IMR-90 (cell line): Measurements from ENCODE around the gene SCFD2. TPM values are rescaled to one million over a fixed set of nuclear protein-coding genes. Genes with fewer than 3 reads are reported as not detected.

Experiments used
- ATAC-seq: fragments of 200-7000 bp; cut with Tn5 transposase; 2 replicates; pipeline ENCODE4 v1.9.1; 2020; ENCODE audit warnings: low read depth, mild to moderate bottlenecking, moderate library complexity
- BruUV-seq: library from RNA; stranded (reverse); fragments of 400-500 nt; replicated peaks from 2 replicates; lab custom pipeline; 2021; lab: Mats Ljungman, UMichigan
- CTCF ChIA-PET: fragments of 300-600 bp; formaldehyde crosslinking; extraction: SDS; loops from one replicate; lab custom pipeline; 2021; ENCODE audit warnings: antibody characterized with exemption; lab: Yijun Ruan, JAX
- POLR2A ChIA-PET: fragments of 300-600 bp; sonication (Branson Sonifier 250); formaldehyde crosslinking; loops from one replicate; lab custom pipeline; 2022; ENCODE audit warnings: antibody characterized with exemption; ENCODE audit not compliant: unreplicated experiment; lab: Charles Lee
- DNase-seq: peaks from one replicate; pipeline ENCODE4 v3.0.0; 2013
- H2AFZ ChIP-seq: replicated peaks from 2 replicates; pipeline ENCODE3; 2013; ENCODE audit warnings: low read length, mild to moderate bottlenecking; ENCODE audit not compliant: poor library complexity
- H2AK5ac ChIP-seq: 2 replicates; pipeline ENCODE4 v1.6.1; 2013; ENCODE audit warnings: low read depth, low read length, inconsistent platforms
- H2AK9ac ChIP-seq: replicated peaks from 2 replicates; pipeline ENCODE3; 2013; ENCODE audit warnings: mild to moderate bottlenecking, low read depth, low read length, moderate library complexity; ENCODE audit not compliant: poor library complexity
- H2BK120ac ChIP-seq: 2 replicates; pipeline ENCODE4 v1.6.1; 2013; ENCODE audit warnings: low read depth, low read length, inconsistent platforms
- H2BK15ac ChIP-seq: 3 replicates; pipeline ENCODE4 v1.6.1; 2013; ENCODE audit warnings: low read depth, low read length, inconsistent platforms
- H2BK20ac ChIP-seq: 2 replicates; pipeline ENCODE4 v1.6.1; 2013; ENCODE audit warnings: low read depth, mild to moderate bottlenecking, inconsistent platforms, low read length, moderate library complexity
- H2BK5ac ChIP-seq: 2 replicates; pipeline ENCODE4 v1.6.1; 2013; ENCODE audit warnings: mild to moderate bottlenecking, low read depth, low read length, inconsistent platforms; ENCODE audit not compliant: poor library complexity, severe bottlenecking
- H3K14ac ChIP-seq: replicated peaks from 2 replicates; pipeline ENCODE4 v1.6.1; 2013; ENCODE audit warnings: low read depth, low read length, inconsistent platforms
- H3K18ac ChIP-seq: 2 replicates; pipeline ENCODE4 v1.6.1; 2013; ENCODE audit warnings: low read depth, low read length, control low read depth
- H3K23ac ChIP-seq: 2 replicates; pipeline ENCODE4 v1.6.1; 2013; ENCODE audit warnings: low read depth, low read length, inconsistent platforms
- H3K27ac ChIP-seq: 2 replicates; pipeline ENCODE4 v1.5.1; 2013; ENCODE audit warnings: mild to moderate bottlenecking, control low read depth, low read length; ENCODE audit not compliant: insufficient read depth
- H3K27me3 ChIP-seq: 2 replicates; pipeline ENCODE4 v1.6.1; 2013; ENCODE audit warnings: low read length; ENCODE audit not compliant: control insufficient read depth, insufficient read depth
- H3K36me3 ChIP-seq: 2 replicates; pipeline ENCODE4 v1.6.1; 2013; ENCODE audit warnings: low read length, mixed read lengths; ENCODE audit not compliant: control insufficient read depth, insufficient read depth
- H3K4ac ChIP-seq: 2 replicates; pipeline ENCODE4 v1.6.1; 2013; ENCODE audit warnings: low read depth, low read length, inconsistent platforms
- H3K4me1 ChIP-seq: 2 replicates; pipeline ENCODE4 v1.6.1; 2013; ENCODE audit warnings: low read length, mixed read lengths; ENCODE audit not compliant: control insufficient read depth, insufficient read depth
- H3K4me2 ChIP-seq: 2 replicates; pipeline ENCODE4 v1.6.1; 2013; ENCODE audit warnings: low read depth, mild to moderate bottlenecking, control low read depth, low read length, moderate library complexity
- H3K4me3 ChIP-seq: 2 replicates; pipeline ENCODE4 v1.5.1; 2013; ENCODE audit warnings: low read depth, mild to moderate bottlenecking, control low read depth, low read length, moderate library complexity; ENCODE audit not compliant: insufficient read depth
- H3K56ac ChIP-seq: 2 replicates; pipeline ENCODE4 v1.6.1; 2013; ENCODE audit warnings: low read length, inconsistent platforms; ENCODE audit not compliant: insufficient read depth; ENCODE audit errors: extremely low read depth
- H3K79me1 ChIP-seq, 2 experiments: 2 replicates each; pipeline ENCODE4 v1.6.1; 2013; ENCODE audit warnings: low read length in 2 of 2, inconsistent platforms in 1 of 2, low read depth in 1 of 2
- H3K9ac ChIP-seq: 2 replicates; pipeline ENCODE4 v1.6.1; 2013; ENCODE audit warnings: low read depth, low read length, control low read depth
- H3K9me1 ChIP-seq: 2 replicates; pipeline ENCODE4 v1.6.1; 2013; ENCODE audit warnings: low read length, inconsistent platforms; ENCODE audit not compliant: insufficient read depth
- H3K9me3 ChIP-seq: 2 replicates; pipeline ENCODE4 v1.6.1; 2013; ENCODE audit warnings: low read length; ENCODE audit not compliant: control insufficient read depth, insufficient read depth
- H4K20me1 ChIP-seq: 2 replicates; pipeline ENCODE4 v1.6.1; 2013; ENCODE audit warnings: low read length, inconsistent platforms; ENCODE audit not compliant: insufficient read depth
- H4K5ac ChIP-seq: 2 replicates; pipeline ENCODE4 v1.6.1; 2013; ENCODE audit warnings: mild to moderate bottlenecking, low read depth, low read length, control low read depth
- H4K8ac ChIP-seq, 2 experiments: 2 replicates each; pipeline ENCODE4 v1.6.1; 2013; ENCODE audit warnings: low read depth in 2 of 2, low read length in 2 of 2, control low read depth in 1 of 2, inconsistent platforms in 1 of 2
- H4K91ac ChIP-seq: 2 replicates; pipeline ENCODE4 v1.6.1; 2013; ENCODE audit warnings: low read depth, low read length, inconsistent platforms; ENCODE audit not compliant: insufficient read depth
- CEBPB ChIP-seq: IDR thresholded peaks from 2 replicates; pipeline ENCODE4 v1.6.1; 2012; ENCODE audit warnings: low read depth, low read length, improper control_type of control experiment
- CHD1 ChIP-seq: IDR thresholded peaks from 2 replicates; pipeline ENCODE4 v1.6.1; 2012; ENCODE audit warnings: low read depth, low read length, improper control_type of control experiment
- ELK1 ChIP-seq: fragments of 150-350 bp; IDR thresholded peaks from 2 replicates; pipeline ENCODE4 v1.6.1; 2016; ENCODE audit warnings: low read depth, mild to moderate bottlenecking, low read length, moderate library complexity, borderline replicate concordance
- FOS ChIP-seq: fragments of 150-350 bp; IDR thresholded peaks from 2 replicates; pipeline ENCODE4 v1.6.1; 2016; ENCODE audit warnings: low read depth, low read length
- MAFK ChIP-seq: IDR thresholded peaks from 2 replicates; pipeline ENCODE4 v1.6.1; 2012; ENCODE audit warnings: low read depth, low read length, improper control_type of control experiment
- MAZ ChIP-seq: IDR thresholded peaks from 2 replicates; pipeline ENCODE4 v1.6.1; 2012; ENCODE audit warnings: low read depth, mild to moderate bottlenecking, low read length, improper control_type of control experiment, moderate library complexity, borderline replicate concordance
- MXI1 ChIP-seq: IDR thresholded peaks from 2 replicates; pipeline ENCODE4 v1.6.1; 2012; ENCODE audit warnings: low read depth, mild to moderate bottlenecking, low read length, moderate library complexity, borderline replicate concordance
- NFE2L2 ChIP-seq: fragments of 150-350 bp; IDR thresholded peaks from 2 replicates; pipeline ENCODE4 v1.6.1; 2016; ENCODE audit warnings: low read depth, mild to moderate bottlenecking, low read length
- RAD21 ChIP-seq: IDR thresholded peaks from 2 replicates; pipeline ENCODE4 v1.6.1; 2012; ENCODE audit warnings: low read length, improper control_type of control experiment
- RCOR1 ChIP-seq: IDR thresholded peaks from 2 replicates; pipeline ENCODE4 v1.6.1; 2012; ENCODE audit warnings: mild to moderate bottlenecking, low read length, improper control_type of control experiment; ENCODE audit not compliant: insufficient replicate concordance
- SMC3 ChIP-seq: fragments of 150-350 bp; IDR thresholded peaks from 2 replicates; pipeline ENCODE4 v1.6.1; 2016; ENCODE audit warnings: low read depth, mild to moderate bottlenecking, antibody characterized with exemption, low read length, moderate library complexity
- USF2 ChIP-seq: fragments of 150-350 bp; IDR thresholded peaks from 2 replicates; pipeline ENCODE4 v1.6.1; 2017; ENCODE audit warnings: mild to moderate bottlenecking, antibody characterized with exemption, low read length, low read depth
- dilution Hi-C: fragments of 300-500 bp; cut with HindIII; formaldehyde crosslinking; loops from one replicate; pipeline ENCODE4 v1.14.3; 2018; ENCODE audit warnings: low sequenced_read_pairs; ENCODE audit not compliant: unreplicated experiment
- in situ Hi-C: fragments of 300-500 bp; cut with MboI; formaldehyde crosslinking; loops from 3 replicates; pipeline ENCODE4 v1.14.3; 2019; ENCODE audit warnings: low sequenced_read_pairs, inconsistent platforms, mixed read lengths
- intact Hi-C: fragments of 100-400 bp; cut with micrococcal nuclease; formaldehyde crosslinking; loops from 2 replicates; pipeline ENCODE4 v1.10.0; 2022
- polyA plus RNA-seq, 3 experiments: library from polyadenylated mRNA; depleted of rRNA; stranded (reverse); fragments of >200 nt; gene quantifications; 2 replicates each; pipeline ENCODE4 v1.2.3, GENCODE V29; 2012; ENCODE audit warnings: low replicate concordance in 1 of 3
- total RNA-seq: library from RNA; depleted of rRNA; stranded (reverse); fragments of >200 nt; gene quantifications from 2 replicates; pipeline ENCODE4 v1.2.3, GENCODE V29; 2012
- TF ChIP-seq, protein P1 (sequence below): conservative IDR thresholded peaks from 2 replicates; pipeline ENCODE4 v1.5.1; 2012; ENCODE audit warnings: mild to moderate bottlenecking, low read depth, low read length, improper control_type of control experiment

The SCFD2 gene
- total and polyA plus RNA-seq, 2 of the 4 experiments (the other 2 are of a cell fraction), result 18.9 to 62.4 TPM

GRCh38 chr4:53137468-53137867, 228.4 kb downstream of the SCFD2 start:
- Histone ChIP-seq H3K79me1 (0 out of 4 replicates have a peak, but pooled peaks cover 0 to 4% of the 10 kb centered on the region in 2 experiments), H3K14ac (no peak overlapping the region), H3K4me2 (no peak overlapping the region), H3K4me3 (no peak overlapping the region), H2AFZ (no peak overlapping the region), H3K4me1 (no peaks in the 10 kb centered on the region), H3K36me3 (no peaks in the 10 kb centered on the region), H2BK5ac (no peak overlapping the region), H2BK20ac (no peak overlapping the region), H4K5ac (no peak overlapping the region), H4K91ac (no peak overlapping the region), H3K9ac (no peak overlapping the region), H4K8ac (no peak overlapping the region), H3K27me3 (no peaks in the 10 kb centered on the region), H3K56ac (no peak overlapping the region), H4K20me1 (no peaks in the 10 kb centered on the region), H2BK15ac (no peak overlapping the region), H3K23ac (no peak overlapping the region), H2BK120ac (no peak overlapping the region), H3K9me1 (no peaks in the 10 kb centered on the region), H2AK5ac (no peak overlapping the region), H3K9me3 (no peaks in the 10 kb centered on the region), H3K27ac (no peak overlapping the region), H2AK9ac (no peak overlapping the region), H3K4ac (no peak overlapping the region), H3K18ac (no peak overlapping the region)
- TF ChIP-seq MAZ, result no peak
- TF ChIP-seq CHD1, result no peak
- no peak for TF ChIP-seq SMC3
- TF ChIP-seq RAD21, result no peak
- TF ChIP-seq MAFK, result no peak
- no peak for TF ChIP-seq ELK1
- TF ChIP-seq USF2, result no peak
- no peak for TF ChIP-seq NFE2L2
- no peak for TF ChIP-seq FOS
- TF ChIP-seq RCOR1, result no peak
- TF ChIP-seq CEBPB, result no peak
- no peak for TF ChIP-seq MXI1
- TF ChIP-seq, protein P1, sequence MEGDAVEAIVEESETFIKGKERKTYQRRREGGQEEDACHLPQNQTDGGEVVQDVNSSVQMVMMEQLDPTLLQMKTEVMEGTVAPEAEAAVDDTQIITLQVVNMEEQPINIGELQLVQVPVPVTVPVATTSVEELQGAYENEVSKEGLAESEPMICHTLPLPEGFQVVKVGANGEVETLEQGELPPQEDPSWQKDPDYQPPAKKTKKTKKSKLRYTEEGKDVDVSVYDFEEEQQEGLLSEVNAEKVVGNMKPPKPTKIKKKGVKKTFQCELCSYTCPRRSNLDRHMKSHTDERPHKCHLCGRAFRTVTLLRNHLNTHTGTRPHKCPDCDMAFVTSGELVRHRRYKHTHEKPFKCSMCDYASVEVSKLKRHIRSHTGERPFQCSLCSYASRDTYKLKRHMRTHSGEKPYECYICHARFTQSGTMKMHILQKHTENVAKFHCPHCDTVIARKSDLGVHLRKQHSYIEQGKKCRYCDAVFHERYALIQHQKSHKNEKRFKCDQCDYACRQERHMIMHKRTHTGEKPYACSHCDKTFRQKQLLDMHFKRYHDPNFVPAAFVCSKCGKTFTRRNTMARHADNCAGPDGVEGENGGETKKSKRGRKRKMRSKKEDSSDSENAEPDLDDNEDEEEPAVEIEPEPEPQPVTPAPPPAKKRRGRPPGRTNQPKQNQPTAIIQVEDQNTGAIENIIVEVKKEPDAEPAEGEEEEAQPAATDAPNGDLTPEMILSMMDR, result no peak
- no peak for ATAC-seq
- ChIA-PET POLR2A (no interaction called here), CTCF (no interaction called here)
- no peak for DNase-seq
- dilution Hi-C loops, result no loop called here
- BruUV-seq, result no TSS peak
- intact Hi-C loops, result no loop called here
- in situ Hi-C loops, result no loop called here
